ENCODE data around the gene ACSL5.
"Not testable (repeated sequence)": the region's sequence is repeated elsewhere in the genome, so short reads cannot be mapped to it uniquely, and the experiment has no call there.

The ACSL5 gene

DNA sequence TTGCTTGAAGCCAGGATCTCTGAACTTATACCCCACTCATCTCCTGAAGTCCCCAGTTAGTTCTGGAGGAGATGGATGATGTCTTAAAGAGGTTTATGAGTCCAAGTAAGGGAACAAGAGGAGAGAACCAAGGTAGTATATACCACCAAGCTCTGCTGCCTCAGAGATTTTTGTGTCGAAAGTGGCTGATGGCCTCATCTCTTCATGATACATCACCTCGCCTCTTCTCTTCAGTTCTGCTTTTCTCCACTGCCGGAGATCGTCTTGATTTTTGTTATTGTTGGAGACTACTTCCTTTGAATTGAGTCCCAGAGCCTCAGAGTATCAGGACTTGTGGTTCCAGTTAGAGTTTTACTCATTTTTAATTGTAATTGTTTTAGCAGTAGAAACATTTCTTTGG is 75.0 kb downstream of the ACSL5 start:
- Histone ChIP-seq H2AFZ (ENCODE audit: low read depth, low read length) (no peak overlapping the region), H3K36me3 (ENCODE audit: insufficient read depth, low read length) (peaks cover 9% of the 10 kb centered on the region), H3K4me1 (ENCODE audit: insufficient read depth, low read length) (peaks cover 18% of the 10 kb centered on the region), H3K27me3 (ENCODE audit: insufficient read depth, low read length) (no peaks in the 10 kb centered on the region), H3K4me3 (ENCODE audit: low read length) (no peak overlapping the region), H3K9me3 (ENCODE audit: low read length) (no peaks in the 10 kb centered on the region)

DNA sequence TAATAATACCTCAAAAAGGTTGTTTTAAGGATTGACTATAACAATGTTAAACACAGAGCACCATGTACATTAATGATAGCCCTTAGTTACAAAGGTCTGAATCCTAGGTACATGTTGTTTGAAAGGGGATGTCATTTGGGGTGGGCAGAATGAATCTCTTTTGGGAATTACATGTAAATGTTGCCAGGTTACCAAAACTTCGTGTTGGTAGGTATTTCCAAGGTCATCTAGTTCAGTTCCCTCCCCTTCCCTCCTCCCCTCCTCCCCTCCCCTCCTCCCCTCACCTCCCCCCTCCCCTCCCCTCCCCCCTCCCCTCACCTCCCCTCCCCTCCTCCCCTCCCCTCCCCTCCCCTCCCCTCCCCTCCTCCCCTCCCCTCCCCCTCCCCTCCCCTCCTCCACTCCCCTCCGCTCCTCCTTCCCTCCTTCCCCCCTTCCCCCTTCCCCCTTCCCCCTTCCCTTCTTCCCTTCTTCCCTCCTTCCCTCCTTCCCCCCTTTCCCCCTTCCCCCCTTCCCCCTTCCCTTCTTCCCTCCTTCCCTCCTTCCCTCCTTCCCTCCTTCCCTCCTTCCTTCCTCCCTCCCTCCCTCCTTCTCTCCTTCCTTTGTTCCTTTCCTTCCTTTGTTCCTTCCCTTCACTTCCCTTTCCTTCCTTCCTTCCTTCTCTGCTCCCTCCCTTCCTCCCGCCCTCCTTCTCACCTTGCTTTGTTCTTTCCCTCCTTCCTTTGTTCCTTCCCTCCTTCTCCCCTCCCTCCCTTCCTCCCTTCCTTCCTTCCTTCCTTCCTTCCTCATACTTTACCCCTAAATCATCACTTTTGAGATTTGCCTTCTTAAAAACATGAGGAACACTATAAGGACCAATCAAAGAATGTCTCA is 81.2 kb downstream of the ACSL5 start:
- H3K27me3 ChIP-seq (ENCODE audit: insufficient read depth, low read length): no peaks in the 10 kb centered on the region
- H3K36me3 ChIP-seq (ENCODE audit: insufficient read depth, low read length): no peaks in the 10 kb centered on the region
- H3K4me3 ChIP-seq (ENCODE audit: low read length): no peak overlapping the region
- no peak overlapping the region for H2AFZ ChIP-seq (ENCODE audit: low read depth, low read length)
- H3K9me3 ChIP-seq (ENCODE audit: low read length): no peaks in the 10 kb centered on the region
- no peaks in the 10 kb centered on the region for H3K4me1 ChIP-seq (ENCODE audit: insufficient read depth, low read length)

DNA sequence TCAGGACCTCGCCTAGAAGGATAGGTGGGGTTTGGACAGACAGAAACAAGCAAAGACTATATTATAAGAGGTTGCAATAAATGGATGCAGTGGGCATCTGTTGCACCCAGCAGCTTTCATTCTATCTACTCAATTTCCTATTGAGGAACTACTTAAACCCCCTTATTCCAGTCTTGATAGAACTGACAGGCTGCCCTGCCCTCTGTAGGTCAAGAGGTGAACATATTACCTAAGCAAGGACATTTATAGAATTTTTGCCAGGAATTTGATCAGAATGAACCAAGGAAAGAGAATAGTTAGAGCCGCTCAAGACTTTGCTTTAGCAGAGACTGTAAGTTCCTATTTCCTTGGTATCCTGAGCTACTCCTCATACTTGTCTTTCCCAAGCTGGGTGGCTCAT is 82.6 kb downstream of the ACSL5 start:
- Histone ChIP-seq H3K9me3 (ENCODE audit: low read length) (no peaks in the 10 kb centered on the region), H3K4me1 (ENCODE audit: insufficient read depth, low read length) (no peaks in the 10 kb centered on the region), H3K4me3 (ENCODE audit: low read length) (no peak overlapping the region), H2AFZ (ENCODE audit: low read depth, low read length) (no peak overlapping the region), H3K36me3 (ENCODE audit: insufficient read depth, low read length) (peaks cover 4% of the 10 kb centered on the region), H3K27me3 (ENCODE audit: insufficient read depth, low read length) (no peaks in the 10 kb centered on the region)

DNA sequence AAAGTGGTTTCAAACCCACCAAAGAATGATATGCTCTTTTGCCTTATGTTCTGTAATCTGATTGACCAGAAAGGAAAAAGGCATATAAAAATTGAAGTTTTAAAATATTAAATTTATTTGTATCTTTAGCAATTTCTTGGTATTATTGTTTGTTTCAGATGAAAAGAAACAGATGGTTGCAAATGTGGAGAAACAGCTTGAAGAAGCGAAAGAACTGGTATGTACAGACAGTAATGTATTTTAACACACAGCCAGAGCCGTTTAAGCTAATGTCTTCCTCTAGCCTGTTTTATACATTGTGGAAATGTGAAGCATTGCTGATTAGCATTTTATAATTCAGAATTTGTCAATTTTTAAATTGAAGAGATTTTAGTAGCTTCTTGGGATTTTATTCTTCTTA is 86.5 kb downstream of the ACSL5 start:
- H3K4me1 ChIP-seq (ENCODE audit: insufficient read depth, low read length): no peaks in the 10 kb centered on the region
- H3K36me3 ChIP-seq (ENCODE audit: insufficient read depth, low read length): peaks cover 15% of the 10 kb centered on the region
- H3K9me3 ChIP-seq (ENCODE audit: low read length): peaks cover 7% of the 10 kb centered on the region
- no peak overlapping the region for H2AFZ ChIP-seq (ENCODE audit: low read depth, low read length)
- H3K4me3 ChIP-seq (ENCODE audit: low read length): no peak overlapping the region
- no peaks in the 10 kb centered on the region for H3K27me3 ChIP-seq (ENCODE audit: insufficient read depth, low read length)

DNA sequence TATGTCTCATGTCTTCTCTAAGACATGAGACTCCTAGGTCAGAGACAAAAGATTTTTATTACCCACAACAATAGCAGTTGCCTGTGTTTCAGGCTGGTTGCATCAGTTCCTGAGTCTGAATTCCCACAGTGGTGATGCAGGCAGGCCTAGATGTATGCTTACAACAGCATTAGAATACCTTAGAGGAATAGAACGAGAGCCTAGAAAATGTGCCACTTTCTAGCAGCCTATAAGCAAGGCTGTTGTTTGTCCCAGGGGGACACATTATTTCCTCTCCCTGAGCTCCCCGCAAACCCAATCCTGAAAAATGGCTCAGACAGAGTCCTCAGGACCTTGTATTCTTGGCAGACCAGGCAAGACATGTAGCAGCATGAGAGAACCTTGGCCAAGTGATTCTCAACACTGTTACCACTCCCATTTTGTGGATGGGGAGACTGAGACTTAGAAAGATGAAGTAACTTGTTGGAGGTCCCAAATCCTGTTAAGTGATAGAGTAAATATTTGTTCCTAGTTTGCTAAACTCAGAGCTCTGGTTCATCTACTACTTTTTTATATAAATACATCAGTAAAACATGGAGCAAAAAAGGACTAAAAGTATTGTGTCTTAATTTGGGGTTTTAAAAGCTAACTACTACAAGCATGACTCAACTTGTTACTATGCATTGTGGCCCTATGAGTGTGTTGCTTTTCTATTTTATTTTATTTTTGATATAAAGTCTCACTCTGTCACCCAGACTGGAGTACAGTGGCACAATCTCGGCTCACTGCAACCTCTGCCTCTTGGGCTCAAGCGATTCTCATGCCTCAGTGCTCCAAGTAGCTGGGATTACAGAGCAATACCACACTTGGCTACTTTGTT is 87.3 kb downstream of the ACSL5 start:
- Histone ChIP-seq H3K4me1 (ENCODE audit: insufficient read depth, low read length) (no peaks in the 10 kb centered on the region), H3K27me3 (ENCODE audit: insufficient read depth, low read length) (no peaks in the 10 kb centered on the region), H3K9me3 (ENCODE audit: low read length) (peaks cover 9% of the 10 kb centered on the region), H2AFZ (ENCODE audit: low read depth, low read length) (no peak overlapping the region), H3K4me3 (ENCODE audit: low read length) (no peak overlapping the region), H3K36me3 (ENCODE audit: insufficient read depth, low read length) (peaks cover 20% of the 10 kb centered on the region)

DNA sequence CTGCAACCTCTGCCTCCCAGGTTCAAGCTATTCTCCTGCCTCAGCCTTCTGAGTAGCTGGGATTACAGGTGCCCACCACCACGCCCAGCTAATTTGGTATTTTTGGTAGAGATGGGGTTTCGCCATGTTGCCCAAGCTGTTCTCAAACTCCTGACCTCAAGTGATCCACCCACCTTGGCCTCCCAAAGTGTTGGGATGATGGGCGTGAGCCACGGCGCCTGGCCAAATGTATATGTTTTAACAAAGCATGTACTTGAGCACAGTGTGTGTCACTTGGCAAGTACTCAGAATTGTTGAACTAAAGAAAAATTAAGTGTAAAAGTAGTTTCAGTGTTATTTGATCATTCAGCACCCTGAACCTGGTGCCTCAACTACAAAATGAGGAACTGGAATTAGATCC is 90.2 kb downstream of the ACSL5 start:
- not testable (repeated sequence) for H2AFZ ChIP-seq (ENCODE audit: low read depth, low read length); H3K4me1 ChIP-seq (ENCODE audit: insufficient read depth, low read length); H3K9me3 ChIP-seq (ENCODE audit: low read length); H3K4me3 ChIP-seq (ENCODE audit: low read length); H3K27me3 ChIP-seq (ENCODE audit: insufficient read depth, low read length)
- H3K36me3 ChIP-seq (ENCODE audit: insufficient read depth, low read length): peaks cover 20% of the 10 kb centered on the region

DNA sequence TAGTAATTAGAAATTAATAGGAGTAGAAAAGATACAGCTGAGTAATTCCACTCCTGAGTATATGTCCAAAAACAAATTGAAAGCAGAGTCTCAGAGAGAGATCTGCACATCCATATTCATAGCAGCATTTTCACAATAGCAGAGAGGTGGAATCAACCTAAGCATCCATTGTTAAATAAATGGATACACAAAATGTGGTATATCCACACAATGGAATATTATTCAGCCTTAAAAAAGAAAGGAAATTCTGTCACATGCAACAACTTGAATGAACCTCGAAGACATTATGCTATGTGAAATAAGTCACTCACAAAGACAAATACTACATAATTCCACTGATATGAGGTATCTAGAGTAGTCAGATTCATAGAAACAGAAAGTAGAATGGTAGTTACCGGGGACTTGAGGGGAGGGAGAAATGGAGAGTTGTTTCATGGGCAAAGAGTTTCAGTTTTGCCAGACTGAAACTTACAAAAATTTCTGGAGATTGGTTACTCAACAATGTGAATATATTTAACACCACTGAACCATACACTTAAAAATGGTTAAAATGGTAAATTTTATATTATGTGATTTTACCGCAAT is 91.5 kb downstream of the ACSL5 start:
- Histone ChIP-seq H3K27me3 (ENCODE audit: insufficient read depth, low read length) (no peaks in the 10 kb centered on the region), H3K9me3 (ENCODE audit: low read length) (peaks cover 9% of the 10 kb centered on the region), H3K4me1 (ENCODE audit: insufficient read depth, low read length) (peaks cover 9% of the 10 kb centered on the region), H2AFZ (ENCODE audit: low read depth, low read length) (no peak overlapping the region), H3K4me3 (ENCODE audit: low read length) (no peak overlapping the region), H3K36me3 (ENCODE audit: insufficient read depth, low read length) (peaks cover 22% of the 10 kb centered on the region)

DNA sequence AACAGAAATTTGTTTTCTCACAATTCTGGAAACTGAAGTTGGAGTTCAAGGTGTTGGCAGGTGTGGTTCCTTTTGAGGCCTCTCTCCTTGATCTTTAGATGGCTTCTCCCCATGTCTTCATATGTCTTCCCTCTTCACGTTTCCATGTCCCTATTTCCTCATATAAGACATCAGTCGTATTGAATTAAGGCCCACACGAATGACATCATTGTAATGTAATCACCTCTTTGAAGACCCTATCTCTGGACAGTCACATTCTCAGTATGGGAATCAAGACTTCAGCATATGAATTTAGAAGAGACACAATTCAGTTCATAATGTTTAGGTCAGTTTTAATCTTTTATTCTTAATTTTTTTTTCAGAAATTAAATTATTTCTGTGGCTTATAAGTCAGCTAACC is 92.9 kb downstream of the ACSL5 start:
- Histone ChIP-seq H3K4me1 (ENCODE audit: insufficient read depth, low read length) (peaks cover 9% of the 10 kb centered on the region), H3K36me3 (ENCODE audit: insufficient read depth, low read length) (peaks cover 18% of the 10 kb centered on the region)

DNA sequence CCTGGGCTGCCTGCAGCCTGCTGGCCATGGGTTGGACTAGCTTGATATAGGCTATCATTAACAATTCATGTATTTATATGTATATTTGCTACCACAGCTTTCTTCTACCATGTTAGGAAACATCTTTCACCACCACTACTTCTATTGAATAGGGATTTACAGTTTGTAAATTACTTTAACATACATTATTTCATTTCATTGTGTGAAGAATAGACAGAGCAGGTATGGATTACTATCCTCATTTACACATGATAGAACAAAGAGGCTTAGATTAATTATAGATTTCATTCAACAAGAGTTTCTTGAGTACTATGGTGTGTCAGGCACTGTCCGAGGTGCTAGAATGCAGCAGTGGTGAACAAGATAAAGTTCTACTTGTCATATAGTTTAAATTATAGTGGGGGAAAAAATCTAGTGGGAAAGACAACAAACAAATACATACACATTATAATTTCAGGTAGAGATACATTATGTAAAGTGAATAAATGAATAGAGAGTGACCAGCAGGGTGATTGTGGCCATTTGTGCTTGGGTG is 93.7 kb downstream of the ACSL5 start:
- no peaks in the 10 kb centered on the region for H3K27me3 ChIP-seq (ENCODE audit: insufficient read depth, low read length)
- peaks cover 9% of the 10 kb centered on the region for H3K9me3 ChIP-seq (ENCODE audit: low read length)
- H2AFZ ChIP-seq (ENCODE audit: low read depth, low read length): no peak overlapping the region
- H3K36me3 ChIP-seq (ENCODE audit: insufficient read depth, low read length): peaks cover 18% of the 10 kb centered on the region
- H3K4me1 ChIP-seq (ENCODE audit: insufficient read depth, low read length): peaks cover 14% of the 10 kb centered on the region
- no peak overlapping the region for H3K4me3 ChIP-seq (ENCODE audit: low read length)

More for the DNA sequence above, 92.9 kb downstream of the ACSL5 start:
- Histone ChIP-seq H3K4me3 (ENCODE audit: low read length) (no peak overlapping the region), H3K27me3 (ENCODE audit: insufficient read depth, low read length) (no peaks in the 10 kb centered on the region), H3K9me3 (ENCODE audit: low read length) (peaks cover 9% of the 10 kb centered on the region), H2AFZ (ENCODE audit: low read depth, low read length) (no peak overlapping the region)

DNA sequence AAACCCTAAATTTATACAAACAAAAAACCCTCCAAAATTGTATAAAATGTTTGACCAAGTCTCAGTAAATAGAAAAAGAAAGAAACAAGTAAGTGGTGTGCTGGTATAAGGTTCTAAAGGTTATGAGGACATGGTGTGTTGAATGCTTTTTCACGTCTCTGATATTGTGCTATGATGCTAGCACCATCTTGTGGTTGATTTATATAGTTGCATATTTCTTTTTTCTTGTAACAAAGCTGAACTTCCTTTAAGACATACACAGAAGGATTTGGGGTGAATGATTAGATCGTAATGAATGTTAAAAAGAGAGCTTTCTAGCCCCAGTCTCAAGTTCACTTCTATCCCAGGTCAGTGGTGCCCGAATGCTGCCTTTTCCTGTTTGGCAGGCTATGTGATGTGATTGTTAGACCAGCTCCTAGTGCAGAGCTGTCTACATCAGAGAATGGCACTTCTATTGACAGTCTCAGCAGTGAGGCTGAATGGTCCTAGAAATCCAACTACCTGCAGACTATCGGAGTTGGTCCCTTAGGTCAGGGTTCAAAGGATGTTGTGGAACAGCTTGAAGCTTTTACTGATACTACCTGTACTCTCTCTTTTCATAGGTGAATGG is 98.1 kb downstream of the ACSL5 start:
- peaks cover 24% of the 10 kb centered on the region for H3K4me1 ChIP-seq (ENCODE audit: insufficient read depth, low read length)
- H3K4me3 ChIP-seq (ENCODE audit: low read length): no peak overlapping the region
- H3K36me3 ChIP-seq (ENCODE audit: insufficient read depth, low read length): peaks cover 2% of the 10 kb centered on the region
- H3K9me3 ChIP-seq (ENCODE audit: low read length): no peaks in the 10 kb centered on the region
- no peaks in the 10 kb centered on the region for H3K27me3 ChIP-seq (ENCODE audit: insufficient read depth, low read length)
- no peak overlapping the region for H2AFZ ChIP-seq (ENCODE audit: low read depth, low read length)

DNA sequence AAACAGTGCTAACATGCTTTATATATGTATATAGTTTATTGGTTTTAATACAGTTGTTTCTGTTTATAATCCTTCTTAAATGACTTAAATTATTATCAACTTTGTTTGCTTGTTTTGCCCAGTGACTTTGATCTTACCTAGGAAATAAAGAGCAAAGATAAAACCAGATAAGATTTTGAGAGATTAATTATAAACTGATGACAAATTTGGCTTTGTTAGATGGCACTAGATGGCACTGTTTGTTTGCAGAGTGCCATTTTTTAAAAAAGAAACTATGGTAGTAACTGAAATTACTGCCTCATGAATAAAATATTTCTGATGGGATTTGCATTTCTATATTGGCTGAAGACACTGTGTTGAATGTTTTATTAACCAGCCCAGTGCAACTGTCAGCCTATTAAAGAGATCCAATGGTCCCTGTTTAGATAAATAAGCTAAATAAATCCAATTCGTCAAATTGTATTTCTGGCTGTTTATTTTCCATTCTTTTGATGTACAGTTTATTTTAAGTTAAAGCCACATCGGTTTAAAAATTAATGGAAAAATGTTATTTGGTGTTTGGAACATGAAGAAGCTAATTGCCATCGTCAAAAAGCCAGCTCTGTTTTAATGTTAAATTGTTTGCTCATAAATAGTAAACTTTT is 101.8 kb downstream of the ACSL5 start:
- Histone ChIP-seq H3K36me3 (ENCODE audit: insufficient read depth, low read length) (no peaks in the 10 kb centered on the region), H3K4me1 (ENCODE audit: insufficient read depth, low read length) (peaks cover 15% of the 10 kb centered on the region)

More for the DNA sequence above, 101.8 kb downstream of the ACSL5 start:
- no peak overlapping the region for H3K4me3 ChIP-seq (ENCODE audit: low read length)
- no peaks in the 10 kb centered on the region for H3K27me3 ChIP-seq (ENCODE audit: insufficient read depth, low read length)
- no peak overlapping the region for H2AFZ ChIP-seq (ENCODE audit: low read depth, low read length)
- H3K9me3 ChIP-seq (ENCODE audit: low read length): no peaks in the 10 kb centered on the region

Measured in neuron (in vitro differentiated cells).